Hematopoietic multipotent progenitor cell treated with erythropoietin and hydrocortisone succinate and interleukin-3 and kit ligand, for 15 days (in vitro differentiated cells): ENCODE data around the gene NINJ2.

ENCODE experiments used
- DNase-seq: peaks from one replicate; pipeline ENCODE4 v3.0.0-alpha.2; 2015; ENCODE audit warnings: low spot score

NINJ2 gene

DNA sequence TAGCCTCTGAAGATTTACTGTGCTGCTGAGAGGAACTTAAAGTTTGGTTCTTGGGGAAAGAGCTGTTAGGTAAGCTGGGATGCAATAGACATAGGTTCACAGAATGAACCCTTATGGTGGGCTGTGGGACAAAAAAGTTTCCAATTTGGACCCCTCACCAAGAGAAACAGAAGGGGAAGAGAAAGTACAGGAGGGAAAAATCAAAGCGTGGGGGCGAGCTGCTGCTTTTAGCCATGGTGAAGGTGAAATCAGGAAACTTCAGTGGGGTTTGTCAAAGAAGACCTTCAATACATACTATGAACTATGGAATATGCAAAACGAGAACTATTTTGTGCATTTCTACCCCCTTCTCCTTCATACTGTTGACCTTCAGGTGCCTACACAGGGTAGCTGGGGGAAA lies 10.6 kb upstream of the NINJ2 start:
- no peak for DNase-seq

DNA sequence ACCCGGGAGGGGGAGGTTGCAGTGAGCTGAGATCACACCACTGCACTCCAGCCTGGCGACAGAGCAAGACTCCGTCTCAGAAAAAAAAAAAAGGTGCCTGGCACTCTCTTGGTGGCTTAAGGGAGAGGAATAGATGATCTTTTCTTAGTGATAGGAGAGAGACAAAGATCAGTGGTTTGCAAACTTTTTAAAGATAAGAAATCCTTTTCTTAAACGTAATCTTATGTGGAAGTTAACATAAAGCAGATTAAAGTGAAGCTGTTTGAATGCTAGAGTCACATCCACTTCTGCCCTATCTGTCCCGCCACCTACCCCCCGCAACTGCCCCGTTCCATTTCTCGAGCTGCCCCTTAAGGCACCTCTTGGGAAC lies 6.3 kb upstream of the NINJ2 start:
- no peak for DNase-seq

DNA sequence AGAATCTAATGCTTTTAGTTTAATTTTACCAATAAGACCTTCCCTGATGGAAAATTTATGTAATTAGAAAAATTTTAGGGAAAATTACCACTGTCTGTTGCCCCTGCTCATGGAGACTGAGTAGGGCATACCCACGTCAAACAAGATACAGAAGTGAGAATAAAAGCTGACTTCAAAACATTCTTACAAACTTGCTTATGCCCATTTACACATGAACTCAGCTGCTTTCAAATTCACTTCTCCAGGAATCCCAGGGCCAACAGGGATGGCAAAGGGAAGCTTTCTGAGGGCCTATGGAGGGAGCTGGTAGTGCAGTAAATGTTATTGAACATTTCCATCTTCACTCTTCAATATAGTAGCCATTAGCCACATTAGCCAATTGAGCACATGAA lies 4.8 kb upstream of the NINJ2 start:
- no peak for DNase-seq

DNA sequence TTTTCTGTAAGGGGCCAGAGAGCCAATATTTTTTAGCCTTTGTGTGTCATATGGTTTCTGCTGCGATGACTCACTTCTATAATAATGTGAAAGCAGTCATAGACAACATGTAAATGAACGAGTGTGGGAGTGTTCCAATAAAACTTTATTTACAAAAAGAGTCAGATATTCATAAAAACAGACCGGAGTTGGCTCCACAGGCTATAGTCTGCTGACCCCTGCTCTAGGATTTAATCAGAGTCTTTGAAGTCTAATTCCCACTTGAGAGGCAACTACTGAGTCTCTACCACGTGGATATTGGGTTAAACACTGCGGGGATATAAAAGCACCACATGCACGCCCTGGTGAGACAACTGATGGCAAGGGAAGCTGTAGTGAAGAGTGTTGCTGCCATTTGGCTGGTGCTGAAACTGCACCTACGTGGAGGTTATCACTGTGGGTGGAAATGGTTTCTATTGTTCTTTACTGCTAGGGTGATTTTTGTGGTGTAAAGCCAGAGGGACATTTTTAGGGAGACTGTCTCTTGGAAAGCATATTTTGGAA lies 3.6 kb upstream of the NINJ2 start:
- peak; percentile 37 for DNase-seq

DNA sequence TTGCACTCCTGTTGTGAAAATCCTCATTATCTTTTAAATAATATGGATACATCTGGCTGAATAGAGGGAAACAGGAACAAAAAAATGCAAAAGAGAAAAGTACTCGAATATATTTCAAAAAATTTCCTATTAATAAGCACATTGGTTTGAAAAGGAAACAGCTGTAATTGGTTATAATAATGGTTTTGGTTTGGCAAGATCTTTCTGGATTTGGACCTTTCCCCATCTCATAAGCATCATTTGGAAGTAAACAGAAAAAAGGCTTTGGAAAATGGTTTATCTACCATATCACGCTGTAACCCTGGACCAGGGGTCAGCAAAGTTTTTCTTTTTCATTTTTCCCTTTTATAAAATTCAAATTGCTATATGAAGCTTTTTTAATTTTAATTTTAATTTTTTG lies 2.8 kb upstream of the NINJ2 start:
- DNase-seq = no peak

DNA sequence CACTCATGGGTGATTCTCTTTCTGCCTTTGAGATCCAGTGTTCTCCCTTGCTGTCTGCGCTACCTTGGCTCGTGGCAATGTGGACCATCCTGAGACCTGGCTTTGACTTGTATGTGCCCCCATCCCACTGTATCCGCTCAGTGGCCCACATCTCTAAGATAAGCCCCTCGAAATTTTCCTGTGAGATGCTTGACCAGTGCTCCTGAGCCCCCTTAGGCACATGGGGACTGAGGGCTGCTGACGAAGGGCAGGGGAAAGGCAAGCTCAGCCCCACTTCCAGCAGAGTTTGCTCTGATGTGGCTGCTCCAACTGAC lies 1.5 kb upstream of the NINJ2 start:
- DNase-seq = no peak

DNA sequence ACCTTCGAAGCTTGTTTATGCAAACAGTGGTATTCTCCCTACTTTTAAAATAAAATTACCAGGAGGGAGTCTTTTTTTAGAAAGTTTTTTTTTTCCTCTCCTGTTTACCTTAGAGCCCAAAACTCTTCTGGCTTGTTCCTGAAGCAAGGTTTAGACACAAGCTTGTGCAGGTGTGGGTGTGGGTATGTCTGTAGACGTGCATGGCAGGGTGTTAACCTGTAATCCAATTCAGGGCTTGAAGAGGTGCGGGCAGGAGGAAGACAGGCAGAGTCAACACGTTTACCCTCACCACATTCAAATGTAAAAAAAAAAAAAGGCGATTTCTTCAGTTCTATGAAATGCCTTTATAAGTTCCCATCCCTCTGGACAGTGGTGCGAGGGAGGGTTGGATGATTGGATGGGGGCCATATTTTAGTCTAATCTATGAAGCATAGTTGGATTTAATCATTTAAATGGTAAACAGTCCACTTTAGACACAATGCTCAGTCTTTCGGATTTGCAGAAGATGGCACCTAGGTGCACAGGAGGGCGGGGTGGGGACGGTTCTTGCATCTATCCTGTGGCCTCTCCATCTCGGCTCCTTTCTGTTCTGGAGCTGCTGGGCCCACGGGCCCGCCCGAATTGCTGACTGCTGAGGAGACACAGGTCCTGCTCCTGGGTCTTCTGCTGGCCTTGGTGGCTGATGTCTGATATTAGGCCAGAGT lies 982 bp upstream of the NINJ2 start:
- DNase-seq = no peak

DNA sequence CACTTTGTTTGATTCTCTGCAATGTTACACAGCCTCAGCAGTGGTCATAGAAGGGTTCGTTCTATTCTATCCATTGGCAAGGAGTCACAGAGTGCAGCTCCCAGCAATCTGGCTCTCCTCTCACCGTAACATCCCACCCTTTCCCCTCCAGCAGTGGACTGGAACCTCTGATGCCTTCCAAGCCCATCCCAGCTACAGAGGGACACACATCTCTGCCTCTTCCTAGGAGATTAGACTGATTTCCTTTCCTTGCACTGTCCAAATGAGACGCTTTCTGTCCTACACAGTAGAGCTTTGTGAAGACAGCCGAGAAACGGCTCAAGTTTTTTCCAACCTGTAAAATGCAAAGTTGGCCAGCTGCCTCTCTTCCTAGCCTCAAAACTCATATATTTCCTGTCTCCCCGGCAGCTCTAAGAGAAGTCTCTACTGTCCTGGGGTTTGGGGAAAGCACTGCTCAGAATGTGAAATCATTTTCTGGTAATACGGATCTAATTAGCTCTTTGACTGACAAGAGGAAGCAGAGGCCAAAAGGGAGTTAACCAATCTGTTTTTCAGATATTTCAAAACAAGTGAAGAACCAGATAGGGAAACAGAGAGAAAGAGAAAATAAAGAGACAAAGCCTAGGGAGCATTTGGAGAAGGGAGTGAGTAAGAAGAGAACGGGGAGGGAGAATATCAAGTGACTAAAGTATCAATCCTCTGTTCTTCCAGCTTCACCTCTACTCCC lies 516 bp downstream of the NINJ2 start:
- DNase-seq = no peak

DNA sequence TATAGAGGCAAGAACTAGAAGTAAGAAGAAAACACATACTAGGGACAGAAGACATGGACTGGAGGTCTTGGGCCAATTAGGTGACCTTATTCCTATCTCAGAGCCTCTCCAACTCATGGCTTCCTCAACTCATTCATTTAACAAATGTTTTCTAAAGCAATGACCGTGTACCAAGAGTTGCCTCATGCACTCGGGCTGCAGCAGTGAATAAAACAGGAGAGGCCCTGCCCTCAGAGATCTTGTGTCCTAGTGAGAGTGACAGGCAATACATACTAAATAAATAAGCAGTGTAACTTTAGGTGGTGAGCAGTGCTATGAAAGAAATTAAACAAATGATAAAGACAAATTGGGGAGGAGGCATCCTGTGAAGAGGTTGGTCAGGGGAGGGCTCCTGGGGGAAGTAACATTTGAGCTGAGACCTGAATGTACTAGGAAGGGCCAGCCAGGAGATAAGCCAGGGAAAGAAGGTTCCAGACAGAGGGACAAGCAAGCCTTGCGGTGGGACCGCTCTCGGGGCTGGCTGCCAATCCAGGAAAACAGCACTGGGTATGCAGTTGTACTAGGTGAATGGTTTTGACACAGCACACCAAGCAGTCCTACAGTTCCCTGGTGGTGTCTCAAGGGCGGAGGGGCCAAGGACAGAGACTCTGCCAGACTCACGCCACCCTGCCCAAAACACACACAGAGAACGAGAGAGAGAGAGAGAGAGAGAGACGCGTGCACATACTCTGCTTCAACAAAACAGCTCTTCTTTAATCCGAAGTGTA lies 1.3 kb downstream of the NINJ2 start:
- no peak for DNase-seq

DNA sequence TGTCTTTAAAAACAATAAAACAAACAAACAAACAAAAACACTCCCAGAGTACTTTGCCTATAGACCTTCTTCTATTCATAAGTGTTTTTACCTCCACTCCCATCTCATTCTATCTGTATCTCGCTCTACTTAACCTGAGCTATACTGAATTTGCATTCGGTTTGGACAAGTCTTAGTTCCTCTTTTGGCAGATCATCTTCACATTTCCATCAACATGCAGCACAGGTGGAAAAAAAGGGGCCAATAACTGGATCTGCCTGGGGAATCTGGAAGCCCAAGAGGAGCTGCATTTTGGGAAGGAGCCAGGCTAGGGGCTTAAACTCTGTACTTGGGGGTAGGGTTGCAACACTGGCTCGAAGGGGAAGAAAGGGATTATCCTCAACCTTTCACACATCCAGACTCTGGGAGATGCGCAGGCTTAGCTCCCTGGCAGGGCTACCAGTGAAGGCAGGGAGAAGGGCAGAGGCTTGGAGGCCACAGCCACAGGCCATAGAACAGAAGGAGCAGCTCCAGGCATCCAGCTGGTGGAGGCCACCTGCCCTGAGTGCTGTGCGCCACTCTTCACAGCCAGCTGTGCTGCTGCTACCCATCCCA lies 4.1 kb downstream of the NINJ2 start:
- no peak for DNase-seq

DNA sequence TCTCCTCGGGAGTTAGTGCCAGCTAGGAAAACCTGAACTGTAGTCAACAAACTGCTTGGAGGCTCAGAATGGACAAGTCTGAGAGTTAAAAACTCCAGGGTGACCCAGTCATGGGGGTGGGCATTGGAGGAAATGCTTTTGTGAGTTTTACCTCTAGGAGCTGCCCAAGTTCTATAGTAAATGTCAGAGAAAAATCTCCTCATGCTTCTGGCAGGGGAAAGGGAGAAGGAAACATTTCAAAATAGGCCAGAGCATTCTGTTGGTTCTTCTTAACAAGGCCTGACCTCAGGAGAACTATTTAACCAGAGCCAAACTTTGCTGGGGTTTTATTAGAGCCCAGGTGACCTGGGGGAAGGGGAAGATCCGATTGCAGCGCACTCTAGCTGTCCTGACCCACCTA lies 12.3 kb downstream of the NINJ2 start:
- DNase-seq = no peak

DNA sequence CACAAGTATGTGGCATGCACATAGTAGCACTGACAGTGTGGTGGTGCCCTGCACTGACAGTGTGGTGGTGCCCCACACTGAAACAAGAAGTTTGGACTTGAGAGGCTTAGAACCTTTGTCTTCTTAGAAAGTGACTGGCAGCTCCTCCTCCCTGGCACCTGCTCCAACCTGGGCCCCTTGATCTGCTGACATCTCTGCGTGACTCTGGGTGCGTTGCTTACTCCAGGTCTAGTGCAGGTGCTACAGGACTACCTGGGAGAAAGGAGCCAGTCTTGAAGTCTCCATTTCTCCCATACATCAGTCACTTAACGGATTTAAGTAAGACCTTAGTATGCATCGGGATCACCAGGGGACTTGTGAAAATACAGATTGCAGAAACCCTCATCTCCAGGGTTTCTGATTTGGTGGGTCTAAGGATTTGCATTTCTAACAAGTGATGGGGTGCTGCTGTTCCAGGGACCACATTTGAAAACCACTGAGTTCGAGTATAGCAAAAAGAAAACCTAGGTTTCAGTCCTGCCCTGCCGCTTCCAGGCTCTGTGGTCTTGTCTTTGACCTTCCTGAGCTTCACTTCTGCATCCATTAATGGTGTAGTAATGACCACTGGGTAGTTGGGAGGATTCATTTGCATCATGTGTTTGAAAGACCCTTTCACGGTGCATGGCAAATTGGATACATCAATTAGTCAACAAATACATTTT lies 15.7 kb downstream of the NINJ2 start:
- no peak for DNase-seq

DNA sequence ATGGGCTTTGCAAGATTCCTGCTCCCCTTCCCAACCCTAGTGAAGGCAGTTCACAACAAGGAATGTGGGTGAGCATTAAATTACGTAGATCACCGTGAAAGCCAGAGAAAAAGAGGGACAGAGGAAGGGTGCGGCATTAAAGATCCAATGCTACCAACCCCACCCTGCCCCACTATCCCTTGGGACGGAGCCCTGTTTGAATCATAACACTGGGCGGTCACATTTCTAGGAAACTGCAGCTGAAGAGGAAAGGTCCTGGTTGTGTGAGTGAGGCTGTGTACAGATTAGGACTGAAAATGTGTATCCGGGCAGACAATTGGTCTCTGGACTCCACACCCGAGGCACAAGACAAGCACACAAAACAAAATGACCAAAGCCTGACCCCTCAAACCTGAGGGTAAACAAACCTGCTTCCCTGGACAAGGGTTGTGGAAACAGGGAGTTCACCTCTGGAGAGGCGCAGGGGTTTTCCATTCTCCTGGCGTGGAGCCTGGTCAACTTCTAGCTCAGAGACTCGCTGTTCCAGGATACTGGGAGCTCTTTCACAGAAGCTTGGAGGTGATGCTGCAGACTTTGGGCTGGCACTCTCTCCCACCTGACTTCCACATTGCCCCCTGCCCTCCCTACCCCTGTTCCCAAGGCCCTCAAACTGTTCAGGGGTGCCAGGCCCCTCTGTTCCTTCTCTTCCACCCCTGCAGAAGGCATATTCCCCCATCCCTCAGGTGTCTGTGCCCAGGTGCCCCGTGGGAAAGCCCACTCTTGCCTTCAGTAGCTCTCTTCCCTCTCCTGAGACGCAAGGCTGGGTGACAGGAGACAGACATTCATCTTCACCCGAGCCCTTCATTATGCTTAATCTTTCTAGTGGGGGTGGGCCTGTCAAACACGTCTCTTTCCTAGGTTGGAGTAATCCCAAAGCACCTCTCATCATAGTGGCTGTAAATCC lies 16.5 kb downstream of the NINJ2 start:
- no peak for DNase-seq

DNA sequence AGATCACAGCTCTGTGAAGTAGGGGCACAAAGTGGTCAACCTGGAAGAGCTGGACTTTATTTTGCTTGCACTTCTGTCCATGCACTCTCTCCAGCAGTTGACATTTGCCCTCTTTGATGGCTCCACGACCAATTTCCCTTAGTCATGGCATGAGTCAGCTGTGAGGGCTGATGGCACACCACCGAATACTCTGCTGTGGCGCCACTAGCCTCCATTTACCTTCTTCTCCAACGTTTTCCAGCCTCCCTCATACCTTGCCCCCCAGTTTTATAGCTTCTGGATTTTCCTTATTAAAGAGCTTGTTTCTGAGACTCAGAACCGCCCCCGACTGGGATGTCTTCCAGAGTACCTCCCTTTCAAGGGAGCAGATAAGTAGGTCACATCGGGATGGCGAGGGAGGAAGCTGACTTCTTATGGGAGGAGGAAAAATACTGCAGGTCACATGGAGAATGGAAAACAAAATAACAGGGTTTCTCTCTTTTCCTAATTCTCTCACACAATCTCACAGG lies 17.6 kb downstream of the NINJ2 start:
- peak; percentile 89 for DNase-seq

DNA sequence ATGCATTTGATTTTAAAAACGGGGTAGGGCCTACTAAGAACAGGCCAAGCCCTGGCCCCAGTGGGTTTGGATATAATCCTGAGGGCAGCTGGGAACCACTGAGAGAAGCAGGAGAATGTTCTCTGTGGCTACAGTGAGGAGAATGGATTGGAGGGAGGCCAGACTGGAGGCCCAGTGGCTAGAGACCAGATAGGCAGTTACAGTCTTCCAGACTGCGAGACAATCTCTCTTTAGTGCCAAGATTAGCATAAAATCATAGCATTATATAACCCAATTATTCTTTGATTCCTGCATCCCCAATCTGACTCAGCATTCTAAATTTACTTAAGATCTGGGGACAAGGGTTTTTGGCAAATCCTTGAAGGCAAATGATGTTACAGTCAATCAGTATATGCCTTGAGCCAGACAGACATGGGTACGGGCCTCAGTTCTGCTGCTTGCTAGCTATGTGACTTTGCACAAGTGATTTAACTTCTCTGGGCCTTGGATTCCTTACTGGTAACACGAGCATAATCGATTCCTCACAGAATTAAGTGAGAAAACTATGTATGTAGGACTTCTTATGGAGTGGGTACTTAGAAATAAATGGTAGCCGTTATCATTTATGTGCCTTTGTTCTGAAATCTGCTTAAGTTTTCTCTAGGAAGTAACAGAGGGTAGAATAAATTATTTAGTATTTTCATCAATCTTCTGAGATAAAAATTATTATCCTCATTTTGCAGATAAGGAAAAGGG lies 18.3 kb downstream of the NINJ2 start:
- DNase-seq = peak; percentile 30

DNA sequence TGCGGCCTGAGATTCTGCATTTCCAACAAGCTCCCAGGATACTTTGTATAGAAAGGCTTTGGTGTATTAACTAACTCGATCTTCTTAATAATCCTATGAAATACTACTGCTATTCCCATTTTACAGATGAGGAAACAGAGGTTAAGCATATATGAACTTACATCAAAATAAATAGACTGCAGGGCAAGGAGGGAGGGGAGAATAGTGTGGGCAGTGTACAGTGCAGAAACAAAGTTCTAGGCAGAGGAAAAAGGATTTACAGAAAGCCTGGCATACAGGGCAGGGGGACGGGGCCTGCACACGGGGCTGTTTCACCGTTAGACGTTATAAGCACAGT lies 19.0 kb downstream of the NINJ2 start:
- DNase-seq = no peak

DNA sequence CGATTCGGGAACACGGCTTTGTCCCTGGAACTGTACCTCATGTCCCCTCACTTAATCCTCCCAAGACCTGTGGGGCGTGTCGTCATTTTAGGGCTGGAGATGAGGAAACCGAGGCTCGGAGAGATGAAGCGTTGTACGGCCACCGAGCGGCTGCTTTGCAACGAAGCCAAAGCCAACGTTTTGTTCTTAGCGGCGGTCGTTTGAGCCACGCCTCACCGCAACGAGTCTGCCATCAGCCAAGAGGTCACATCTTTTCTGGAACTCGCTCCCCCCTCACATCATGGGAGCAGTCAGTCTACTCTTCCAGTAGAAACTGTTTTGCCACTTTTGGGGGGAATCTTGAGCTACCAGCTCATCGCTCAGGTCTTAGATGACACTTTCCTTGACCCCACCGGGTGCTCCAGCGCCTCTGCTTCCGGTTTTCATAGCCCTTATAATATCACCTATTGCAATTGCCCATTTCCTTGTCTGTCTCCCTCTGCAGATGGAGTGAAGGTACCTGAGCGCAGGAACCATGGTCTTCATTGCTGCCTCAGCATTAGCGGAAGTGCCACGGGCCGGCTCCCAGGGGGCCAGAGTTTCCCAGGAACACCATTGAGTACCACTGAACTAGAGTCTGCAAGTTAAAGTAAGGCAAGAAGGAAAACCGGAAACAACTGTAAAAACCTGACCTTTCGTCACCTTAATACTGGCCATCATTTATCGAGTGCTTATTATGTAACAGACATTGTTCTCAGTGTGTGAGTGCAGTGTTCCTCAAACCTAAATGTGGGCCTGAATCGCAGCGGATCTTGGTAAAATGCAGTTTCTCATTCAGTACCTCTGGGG lies 19.6 kb downstream of the NINJ2 start:
- DNase-seq = peak; percentile 67

DNA sequence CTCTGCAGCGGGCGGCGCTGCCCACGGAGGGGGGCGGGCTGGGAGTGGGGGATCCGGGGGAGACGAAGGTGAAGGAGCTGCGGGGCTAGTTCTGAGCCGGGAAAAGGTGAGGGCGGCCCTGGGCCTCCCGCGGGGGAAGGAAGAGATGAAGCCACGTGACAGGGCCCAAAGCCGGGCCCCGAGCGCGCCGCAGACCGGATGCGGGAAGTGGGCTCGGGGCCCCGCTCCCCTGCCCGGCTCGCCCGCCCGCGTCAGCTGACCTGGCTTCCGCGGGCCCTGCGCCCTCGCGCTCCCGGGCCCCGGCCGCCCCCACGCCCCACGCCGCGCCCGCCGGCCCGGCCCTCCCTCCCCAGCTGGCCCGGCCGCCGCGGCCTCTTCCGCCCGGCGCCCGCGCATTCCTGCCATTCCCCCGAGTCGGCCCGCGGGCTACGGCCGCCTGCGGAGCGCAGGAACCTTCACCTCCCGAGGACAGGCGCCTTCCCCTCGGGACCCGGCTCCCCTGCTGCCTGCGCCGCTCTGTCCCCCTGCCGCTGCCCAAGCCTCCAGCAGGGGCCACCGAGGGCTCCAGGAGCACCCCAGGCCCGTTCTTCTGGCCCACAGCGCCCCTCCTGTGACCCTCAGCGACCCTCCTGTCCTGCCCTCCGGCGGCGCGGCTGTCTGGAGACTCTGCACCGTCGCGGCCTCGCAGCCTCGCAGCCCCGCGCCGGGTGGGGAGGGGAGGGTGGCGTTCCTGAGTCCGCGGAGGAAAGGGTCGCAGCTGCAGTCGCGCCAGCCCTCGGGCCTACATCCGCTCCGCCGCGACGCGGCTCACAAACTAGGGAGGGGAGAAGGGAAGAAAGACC lies 20.4 kb downstream of the NINJ2 start:
- DNase-seq = peak; percentile 69
